GM12874 (cell line): Measurements from ENCODE around the gene VTCN1.
A peak's percentile ranks its signal among the peaks of the same experiment; 100 is the strongest.

ENCODE experiments used
- CTCF ChIP-seq: IDR thresholded peaks from 2 replicates; pipeline ENCODE4 v1.5.1; 2011; ENCODE audit warnings: low read depth, mild to moderate bottlenecking, control low read depth, low read length, moderate library complexity; ENCODE audit not compliant: insufficient read depth

The VTCN1 gene

DNA sequence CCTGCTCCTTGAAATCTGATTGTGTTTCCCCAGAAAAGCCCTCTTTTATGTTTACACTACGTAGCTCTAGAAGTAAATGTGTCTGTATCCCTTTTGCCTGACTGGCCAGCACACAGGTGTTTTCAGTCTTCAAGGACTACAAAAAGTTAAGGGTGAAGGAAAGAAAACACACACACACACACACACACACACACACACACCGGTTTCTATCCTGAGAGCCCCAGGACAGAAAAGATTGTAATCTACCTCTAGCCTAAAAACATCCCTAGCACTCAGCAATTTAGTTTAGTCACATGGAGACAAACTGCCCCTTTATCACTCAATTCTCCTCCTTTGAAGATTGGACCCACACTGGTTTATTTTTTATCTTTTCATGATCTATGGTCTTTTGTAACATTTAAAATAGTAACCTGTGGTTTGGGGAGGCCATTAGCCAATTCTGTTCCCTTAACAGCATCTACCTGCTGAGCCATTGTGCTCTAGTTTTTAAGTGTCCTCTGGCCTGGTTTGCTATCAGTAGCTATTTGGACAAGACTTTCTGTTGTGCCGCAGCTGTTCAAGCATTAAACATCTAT, 73.4 kb downstream of the VTCN1 start:
- no peak for TF ChIP-seq CTCF

- no peak for TF ChIP-seq CTCF
Measured at GRCh38 chr1:117136749-117137148, 74.0 kb downstream of the VTCN1 start.

DNA sequence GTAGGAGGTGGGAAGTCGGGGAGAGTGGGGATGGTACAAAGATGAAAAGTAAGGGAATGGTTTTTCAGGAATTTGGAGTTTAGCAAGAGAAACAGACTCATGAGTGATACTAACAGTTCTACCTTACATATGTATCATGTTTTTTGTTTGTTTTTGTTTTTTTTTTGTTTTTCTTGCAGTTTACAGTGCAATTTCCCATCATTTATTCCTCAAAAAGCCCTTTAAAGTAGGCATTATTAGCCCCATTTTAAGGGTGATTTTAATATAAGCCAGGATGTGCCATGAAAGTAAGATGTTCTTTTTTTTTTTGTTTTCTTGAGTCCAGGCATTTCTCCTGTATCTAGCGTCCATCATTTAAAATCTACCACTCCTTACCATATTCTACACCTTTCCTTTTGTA, 75.4 kb downstream of the VTCN1 start:
- no peak for TF ChIP-seq CTCF

GRCh38 chr1:117130526-117130925, 80.2 kb downstream of the VTCN1 start:
- no peak for TF ChIP-seq CTCF

GRCh38 chr1:117128323-117129079, 82.2 kb downstream of the VTCN1 start:
- peak; percentile 9; the same call in 1 of the 2 replicates for TF ChIP-seq CTCF

- TF ChIP-seq CTCF: no peak
Measured at GRCh38 chr1:117127795-117128194, 82.9 kb downstream of the VTCN1 start.

- no peak for TF ChIP-seq CTCF
Measured at GRCh38 chr1:117124661-117125060, 86.1 kb downstream of the VTCN1 start.
